C4-2B (cell line): ENCODE measurements around the gene YBX1.

Experiments used
- ZFX ChIP-seq: fragments of 450-650 bp; IDR thresholded peaks from 2 replicates; pipeline ENCODE4 v1.6.1; 2017
- TF ChIP-seq, protein P1 (sequence below): fragments of 450-650 bp; conservative IDR thresholded peaks from 2 replicates; pipeline ENCODE4 v1.5.1; 2017; ENCODE audit warnings: mild to moderate bottlenecking

GRCh38 chr1:42744148-42744413, 61.9 kb downstream of the YBX1 start:
- TF ChIP-seq, protein P1, sequence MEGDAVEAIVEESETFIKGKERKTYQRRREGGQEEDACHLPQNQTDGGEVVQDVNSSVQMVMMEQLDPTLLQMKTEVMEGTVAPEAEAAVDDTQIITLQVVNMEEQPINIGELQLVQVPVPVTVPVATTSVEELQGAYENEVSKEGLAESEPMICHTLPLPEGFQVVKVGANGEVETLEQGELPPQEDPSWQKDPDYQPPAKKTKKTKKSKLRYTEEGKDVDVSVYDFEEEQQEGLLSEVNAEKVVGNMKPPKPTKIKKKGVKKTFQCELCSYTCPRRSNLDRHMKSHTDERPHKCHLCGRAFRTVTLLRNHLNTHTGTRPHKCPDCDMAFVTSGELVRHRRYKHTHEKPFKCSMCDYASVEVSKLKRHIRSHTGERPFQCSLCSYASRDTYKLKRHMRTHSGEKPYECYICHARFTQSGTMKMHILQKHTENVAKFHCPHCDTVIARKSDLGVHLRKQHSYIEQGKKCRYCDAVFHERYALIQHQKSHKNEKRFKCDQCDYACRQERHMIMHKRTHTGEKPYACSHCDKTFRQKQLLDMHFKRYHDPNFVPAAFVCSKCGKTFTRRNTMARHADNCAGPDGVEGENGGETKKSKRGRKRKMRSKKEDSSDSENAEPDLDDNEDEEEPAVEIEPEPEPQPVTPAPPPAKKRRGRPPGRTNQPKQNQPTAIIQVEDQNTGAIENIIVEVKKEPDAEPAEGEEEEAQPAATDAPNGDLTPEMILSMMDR, result no peak
- no peak for TF ChIP-seq ZFX
